ENCODE data around the gene ADARB1. TPM values are rescaled to one million over a fixed set of nuclear protein-coding genes. Genes with fewer than 3 reads are reported as not detected.

The ADARB1 gene
- total and polyA plus RNA-seq, 2 of the 8 experiments (the other 6 are each of a cell fraction or from before 2014, with no cell fraction given): 4.7 to 14.9 TPM

- H2BK5ac ChIP-seq (ENCODE audit: low read depth, low read length): no peak overlapping the region
- no peak overlapping the region for H2AK5ac ChIP-seq (ENCODE audit: low read depth, low read length)
- H3K79me2 ChIP-seq (ENCODE audit: control insufficient read depth in 1 of 2, insufficient read depth in 2 of 2, low read length in 2 of 2): no peaks in the 10 kb centered on the region
- 90% methylated on average over 3 of the region's 3 CpGs; no CpG with 5 or more reads in 1 of the 2 experiments for WGBS, 2 experiments (ENCODE audit: extremely low coverage in 1 of 2, insufficient coverage in 1 of 2, insufficient read length in 1 of 2, insufficient replicate concordance in 2 of 2, low coverage in 1 of 2, low lambda C conversion rate in 2 of 2, missing lambda C conversion rate in 1 of 2)
- POLR2A ChIA-PET (ENCODE audit: partially characterized antibody): no interaction called here
- no peaks in the 10 kb centered on the region for H3K36me3 ChIP-seq (ENCODE audit: control insufficient read depth in 2 of 4, insufficient read depth in 4 of 4, low read length in 3 of 4)
- H4K5ac ChIP-seq (ENCODE audit: insufficient read length, low read depth, low read length): no peak overlapping the region
- no peaks in the 10 kb centered on the region for H3K9me3 ChIP-seq (ENCODE audit: insufficient read depth in 2 of 2, low read depth in 1 of 2, low read length in 1 of 2)
- H3K9ac ChIP-seq (replicated peaks in 1 of 4; ENCODE audit: extremely low read depth in 1 of 4, low read depth in 3 of 4, low read length in 3 of 4): no peak overlapping the region
- no peak overlapping the region for H3K23ac ChIP-seq (ENCODE audit: insufficient read length)
- H3K27me3 ChIP-seq (replicated peaks in 1 of 4; ENCODE audit: control insufficient read depth in 3 of 4, extremely low read depth in 1 of 4, insufficient read depth in 3 of 4, low read length in 3 of 4): peaks cover 0 to 2% (median 0%) of the 10 kb centered on the region in 4 experiments; a peak in 1 of 7 replicates
- H3K4ac ChIP-seq (replicated peaks; ENCODE audit: insufficient read length, low read depth, low read length): no peak overlapping the region
- no peak overlapping the region for H3K14ac ChIP-seq (ENCODE audit: insufficient read length)
- FAIRE-seq (no peak), DNase-seq (ENCODE audit: low read depth in 1 of 2, low spot score in 2 of 2) (no peak)
- no peak overlapping the region for H2BK20ac ChIP-seq (ENCODE audit: low read length)
- H2BK15ac ChIP-seq (ENCODE audit: low read length): no peak overlapping the region
- H3K56ac ChIP-seq (replicated peaks; ENCODE audit: insufficient read length, low read depth, low read length): no peak overlapping the region
- no peak overlapping the region for H2BK12ac ChIP-seq (ENCODE audit: low read depth, low read length)
- H3K23me2 ChIP-seq (ENCODE audit: low read depth, low read length): no peaks in the 10 kb centered on the region
- CTCF ChIA-PET (ENCODE audit: partially characterized antibody): interaction anchor here (1.1 to 8.5 kb wide), 4 partner anchors 8 to 113 kb away, joined by 3 to 59 read pairs (median 21); no protein-coding TSS in a partner anchor
- no peaks in the 10 kb centered on the region for H3K4me1 ChIP-seq (replicated peaks in 1 of 4; ENCODE audit: control insufficient read depth in 3 of 4, insufficient read depth in 4 of 4, low read length in 3 of 4)
- no peak overlapping the region for H4K8ac ChIP-seq (ENCODE audit: extremely low read depth, insufficient read depth, low read length)
- H4K91ac ChIP-seq (replicated peaks; ENCODE audit: insufficient read length, low read length): no peak overlapping the region
- no peaks in the 10 kb centered on the region for H3K79me1 ChIP-seq (ENCODE audit: low read depth, low read length)
- no peak overlapping the region for H3K4me3 ChIP-seq (ENCODE audit: extremely low read depth in 1 of 4, insufficient read depth in 2 of 4, low read depth in 3 of 4, low read length in 4 of 4)
- no peak overlapping the region for H3K4me2 ChIP-seq (ENCODE audit: insufficient read depth in 1 of 2, low read depth in 2 of 2, low read length in 2 of 2)
- no peak overlapping the region for H2AFZ ChIP-seq (ENCODE audit: low read length)
- peaks cover 2 to 3% of the 10 kb centered on the region in 2 experiments for H4K20me1 ChIP-seq (replicated peaks in 1 of 2; ENCODE audit: control insufficient read depth in 1 of 2, insufficient read depth in 2 of 2, low read length in 2 of 2)
- H3K18ac ChIP-seq (ENCODE audit: extremely low read depth, low read length): no peak overlapping the region
- H3K27ac ChIP-seq (ENCODE audit: low read depth, low read length): no peak overlapping the region
- no peak overlapping the region for H2BK120ac ChIP-seq (replicated peaks; ENCODE audit: low read depth, low read length)
- TF ChIP-seq E2F6 (IDR thresholded peaks at IDR 0.05) (no peak), RNF2 (IDR thresholded peaks at IDR 0.05; ENCODE audit: borderline replicate concordance, low read depth, low read length, missing control alignments, poor library complexity, severe bottlenecking) (no peak), TAF7 (optimal IDR thresholded peaks at IDR 0.05; ENCODE audit: borderline replicate concordance, low read depth, low read length) (no peak), GABPA (IDR thresholded peaks at IDR 0.05; ENCODE audit: borderline replicate concordance, insufficient read depth, low read length) (no peak), ZNF274 (IDR thresholded peaks at IDR 0.05; ENCODE audit: borderline replicate concordance, extremely low read depth, low read length) (no peak), EP300 (IDR thresholded peaks at IDR 0.05; ENCODE audit: borderline replicate concordance in 1 of 2, low read depth in 2 of 2, low read length in 2 of 2) (no peak), ATF2 (IDR thresholded peaks at IDR 0.05; ENCODE audit: low read length) (no peak), SP1 (IDR thresholded peaks at IDR 0.05; ENCODE audit: low read depth, low read length) (no peak), YY1 (IDR thresholded peaks at IDR 0.05; ENCODE audit: low read depth, low read length) (no peak), NRF1 (IDR thresholded peaks at IDR 0.05; ENCODE audit: low read depth, low read length) (no peak), CBX8 (IDR thresholded peaks at IDR 0.05; ENCODE audit: borderline replicate concordance, low read depth, low read length) (no peak)
Measured at GRCh38 chr21:45143855-45144254, 69.5 kb downstream of the ADARB1 start.

All from H1 (cell line).